T-helper 17 cell (primary cell): ENCODE results near the gene NDUFAF5. TPM values are rescaled to one million over a fixed set of nuclear protein-coding genes. Genes with fewer than 3 reads are reported as not detected.

ENCODE experiments used
- ATAC-seq: fragments of 150-1000 bp; cut with Tn5 transposase; 2 replicates; pipeline ENCODE4 v1.10.0; 2021; ENCODE audit warnings: mild to moderate bottlenecking, moderate library complexity
- DNase-seq, 3 donors: peaks; one replicate each; pipeline versions ENCODE4 v3.0.0 to v3.0.0-alpha.2; 2020 to 2021
- H3K9me3 ChIP-seq: one replicate; pipeline ENCODE4 v1.7.0; 2013; ENCODE audit warnings: low read length, mild to moderate bottlenecking; ENCODE audit not compliant: control insufficient read depth, poor library complexity, severe bottlenecking
- H3K27ac Mint-ChIP-seq: one replicate; pipeline ENCODE4 v1.8.0; 2022; ENCODE audit warnings: mild to moderate bottlenecking, moderate library complexity, mixed read lengths
- H3K27me3 Mint-ChIP-seq: one replicate; pipeline ENCODE4 v1.8.0; 2022; ENCODE audit warnings: mixed read lengths
- H3K36me3 Mint-ChIP-seq: one replicate; pipeline ENCODE4 v1.8.0; 2022; ENCODE audit warnings: low read depth, mixed read lengths
- H3K4me1 Mint-ChIP-seq: one replicate; pipeline ENCODE4 v1.8.0; 2022; ENCODE audit warnings: mild to moderate bottlenecking, mixed read lengths
- H3K4me3 Mint-ChIP-seq: one replicate; pipeline ENCODE4 v1.8.0; 2022; ENCODE audit warnings: mild to moderate bottlenecking, moderate library complexity, mixed read lengths
- total RNA-seq, 4 donors: library from RNA in 2 of 4; stranded (reverse) in 2 of 4; gene quantifications; one replicate each; pipeline ENCODE4 v1.2.3 and lab custom pipeline; 2022 to 2026

The NDUFAF5 gene
- total RNA-seq, 2 donors from 2014 or later, result 30.9 to 55.4 TPM

- Mint-ChIP-seq H3K27me3 (peaks cover 19% of the 10 kb centered on the region), H3K36me3 (no peaks in the 10 kb centered on the region), H3K4me3 (no peak overlapping the region), H3K27ac (no peak overlapping the region), H3K4me1 (no peaks in the 10 kb centered on the region)
- H3K9me3 ChIP-seq, result no peaks in the 10 kb centered on the region
- no peak for ATAC-seq
- no peak for DNase-seq
These were observed 67.5 kb downstream of the NDUFAF5 start for GRCh38 chr20:13852306-13852705.

DNA sequence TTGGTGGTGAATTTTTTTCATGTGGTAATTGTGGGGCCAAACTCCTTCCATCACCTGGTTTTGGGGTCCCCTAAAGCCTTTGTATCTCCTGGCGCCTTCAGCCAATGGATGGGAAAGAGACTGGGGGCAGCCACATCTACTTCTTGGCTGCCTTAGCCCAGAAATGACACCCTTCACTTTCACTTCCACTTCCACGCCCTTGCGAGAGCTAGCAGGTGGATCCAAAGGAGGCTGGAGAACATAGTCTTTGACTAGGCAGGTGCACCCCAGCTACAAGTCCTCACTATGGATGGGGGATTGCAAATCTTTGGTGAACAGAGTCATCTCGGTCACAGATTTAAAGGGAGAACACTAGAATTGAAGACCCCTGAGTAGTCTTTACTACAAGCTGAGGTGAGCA, 70.8 kb downstream of the NDUFAF5 start:
- no peaks in the 10 kb centered on the region for H3K4me1 Mint-ChIP-seq
- H3K9me3 ChIP-seq, result no peaks in the 10 kb centered on the region
- H3K27me3 Mint-ChIP-seq, result peaks cover 25% of the 10 kb centered on the region
- ATAC-seq, result no peak
- H3K27ac Mint-ChIP-seq, result no peak overlapping the region
- no peaks in the 10 kb centered on the region for H3K36me3 Mint-ChIP-seq
- H3K4me3 Mint-ChIP-seq, result no peak overlapping the region
- no peak for DNase-seq

DNA sequence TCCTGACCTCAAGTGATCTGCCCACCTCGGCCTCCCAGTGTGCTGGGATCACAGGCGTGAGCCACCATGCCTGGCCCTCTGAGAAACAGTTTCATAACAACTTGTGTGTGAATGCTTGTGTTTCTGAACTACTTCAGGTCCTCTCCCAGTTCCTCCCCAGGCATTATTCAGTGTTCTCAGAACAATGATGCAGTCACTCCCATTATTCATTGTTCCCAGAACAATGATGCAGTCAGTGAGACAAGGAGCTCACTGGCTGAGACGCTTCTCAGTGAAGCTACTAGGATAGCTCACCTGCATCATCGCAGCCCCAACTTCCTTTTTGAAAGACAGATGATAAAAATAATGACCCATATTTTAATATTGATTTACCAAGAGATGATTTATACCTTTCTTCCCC, 71.5 kb downstream of the NDUFAF5 start:
- no peak for ATAC-seq
- no peak for DNase-seq
- H3K9me3 ChIP-seq, result no peaks in the 10 kb centered on the region
- Mint-ChIP-seq H3K4me3 (no peak overlapping the region), H3K27ac (no peak overlapping the region), H3K4me1 (no peaks in the 10 kb centered on the region), H3K27me3 (peaks cover 25% of the 10 kb centered on the region), H3K36me3 (no peaks in the 10 kb centered on the region)

GRCh38 chr20:13857304-13857703, 72.5 kb downstream of the NDUFAF5 start:
- peaks cover 25% of the 10 kb centered on the region for H3K27me3 Mint-ChIP-seq
- H3K9me3 ChIP-seq, result no peaks in the 10 kb centered on the region
- no peaks in the 10 kb centered on the region for H3K36me3 Mint-ChIP-seq
- no peak for DNase-seq
- no peak for ATAC-seq
- H3K27ac Mint-ChIP-seq, result no peak overlapping the region
- H3K4me1 Mint-ChIP-seq, result no peaks in the 10 kb centered on the region
- H3K4me3 Mint-ChIP-seq, result no peak overlapping the region

DNA sequence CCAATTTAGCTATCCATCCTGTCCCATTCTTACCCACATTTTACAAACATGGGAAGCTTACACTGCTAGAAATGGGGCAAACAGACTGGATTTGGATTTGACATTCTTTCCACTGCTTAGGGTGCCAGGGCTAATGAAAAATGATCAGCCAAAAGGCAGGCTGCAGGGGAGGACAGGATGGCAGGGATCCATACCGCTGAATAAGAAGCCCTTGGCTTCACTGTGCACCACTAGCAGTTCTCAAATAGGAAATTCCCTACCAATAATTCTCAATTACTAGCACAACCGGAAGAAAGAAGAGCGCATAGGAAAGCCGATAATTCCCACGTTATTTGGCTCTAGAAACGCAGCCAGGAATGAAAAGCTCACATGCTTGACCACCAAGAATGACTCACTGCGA, 73.1 kb downstream of the NDUFAF5 start:
- no peaks in the 10 kb centered on the region for H3K9me3 ChIP-seq
- Mint-ChIP-seq H3K4me3 (no peak overlapping the region), H3K4me1 (no peaks in the 10 kb centered on the region), H3K27ac (no peak overlapping the region), H3K27me3 (peaks cover 25% of the 10 kb centered on the region), H3K36me3 (no peaks in the 10 kb centered on the region)
- ATAC-seq, result no peak
- no peak for DNase-seq

- H3K27me3 Mint-ChIP-seq, result peaks cover 25% of the 10 kb centered on the region
- no peak for DNase-seq
- H3K9me3 ChIP-seq, result no peaks in the 10 kb centered on the region
- H3K36me3 Mint-ChIP-seq, result no peaks in the 10 kb centered on the region
- no peak overlapping the region for H3K4me3 Mint-ChIP-seq
- H3K27ac Mint-ChIP-seq, result no peak overlapping the region
- H3K4me1 Mint-ChIP-seq, result no peaks in the 10 kb centered on the region
- ATAC-seq, result no peak
These were observed 73.6 kb downstream of the NDUFAF5 start for GRCh38 chr20:13858439-13858838.

GRCh38 chr20:13858871-13859270, 74.0 kb downstream of the NDUFAF5 start:
- Mint-ChIP-seq H3K27ac (no peak overlapping the region), H3K4me1 (no peaks in the 10 kb centered on the region), H3K4me3 (no peak overlapping the region), H3K36me3 (no peaks in the 10 kb centered on the region), H3K27me3 (peaks cover 25% of the 10 kb centered on the region)
- DNase-seq (no peak), ATAC-seq (no peak)
- H3K9me3 ChIP-seq, result no peaks in the 10 kb centered on the region

- Mint-ChIP-seq H3K27ac (no peak overlapping the region), H3K36me3 (no peaks in the 10 kb centered on the region), H3K4me3 (no peak overlapping the region), H3K4me1 (no peaks in the 10 kb centered on the region), H3K27me3 (peaks cover 14% of the 10 kb centered on the region)
- DNase-seq (no peak), ATAC-seq (no peak)
- H3K9me3 ChIP-seq, result no peaks in the 10 kb centered on the region
These were observed 77.4 kb downstream of the NDUFAF5 start for GRCh38 chr20:13862245-13862644.

- no peaks in the 10 kb centered on the region for H3K9me3 ChIP-seq
- H3K36me3 Mint-ChIP-seq, result no peaks in the 10 kb centered on the region
- H3K27ac Mint-ChIP-seq, result no peak overlapping the region
- no peaks in the 10 kb centered on the region for H3K4me1 Mint-ChIP-seq
- peaks cover 7% of the 10 kb centered on the region for H3K27me3 Mint-ChIP-seq
- H3K4me3 Mint-ChIP-seq, result no peak overlapping the region
- DNase-seq (no peak), ATAC-seq (no peak)
These were observed 78.4 kb downstream of the NDUFAF5 start for GRCh38 chr20:13863244-13863643.

- ATAC-seq (no peak), DNase-seq (no peak)
- Mint-ChIP-seq H3K4me1 (no peaks in the 10 kb centered on the region), H3K27ac (no peak overlapping the region), H3K27me3 (peaks cover 7% of the 10 kb centered on the region), H3K36me3 (no peaks in the 10 kb centered on the region), H3K4me3 (no peak overlapping the region)
- no peaks in the 10 kb centered on the region for H3K9me3 ChIP-seq
These were observed 80.3 kb downstream of the NDUFAF5 start for GRCh38 chr20:13865156-13865555.

GRCh38 chr20:13865791-13866351, 81.0 kb downstream of the NDUFAF5 start:
- no peak for DNase-seq
- H3K36me3 Mint-ChIP-seq, result no peaks in the 10 kb centered on the region
- H3K9me3 ChIP-seq, result no peaks in the 10 kb centered on the region
- H3K4me1 Mint-ChIP-seq, result no peaks in the 10 kb centered on the region
- no peak overlapping the region for H3K4me3 Mint-ChIP-seq
- H3K27me3 Mint-ChIP-seq, result peaks cover 7% of the 10 kb centered on the region
- H3K27ac Mint-ChIP-seq, result no peak overlapping the region
- no peak for ATAC-seq

- no peak overlapping the region for H3K4me3 Mint-ChIP-seq
- H3K27ac Mint-ChIP-seq, result no peak overlapping the region
- DNase-seq (no peak), ATAC-seq (no peak)
- no peaks in the 10 kb centered on the region for H3K4me1 Mint-ChIP-seq
- no peaks in the 10 kb centered on the region for H3K9me3 ChIP-seq
- H3K27me3 Mint-ChIP-seq, result peaks cover 7% of the 10 kb centered on the region
- no peaks in the 10 kb centered on the region for H3K36me3 Mint-ChIP-seq
These were observed 83.5 kb downstream of the NDUFAF5 start for GRCh38 chr20:13868331-13868730.

DNA sequence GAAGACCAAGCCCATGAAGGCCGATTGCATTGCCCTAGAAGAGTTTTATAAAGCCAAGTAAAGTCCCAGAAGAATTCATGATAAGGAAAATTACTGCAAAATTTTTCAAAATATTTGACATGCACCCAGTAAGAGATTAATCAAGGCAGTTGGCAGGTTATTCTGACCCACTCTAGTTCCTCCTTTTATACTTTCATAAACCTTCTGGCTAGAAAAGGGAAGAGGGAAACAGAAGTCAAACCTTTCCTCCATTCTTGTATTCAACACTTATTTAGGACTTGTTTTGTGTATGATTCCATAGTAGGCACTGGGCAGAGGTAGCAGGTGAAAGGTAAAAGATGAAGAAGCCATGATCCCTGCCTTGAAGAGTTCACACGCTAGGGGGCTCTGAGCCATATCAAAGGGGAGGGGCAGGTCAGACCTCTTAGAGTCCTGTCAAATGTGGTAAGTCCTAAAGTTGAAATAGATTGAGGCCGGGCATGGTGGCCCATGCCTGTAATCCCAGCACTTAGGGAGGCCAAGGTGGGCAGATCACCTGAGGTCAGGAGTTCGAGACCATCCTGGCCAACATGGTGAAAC, 85.4 kb downstream of the NDUFAF5 start:
- Mint-ChIP-seq H3K27ac (no peak overlapping the region), H3K4me1 (no peaks in the 10 kb centered on the region), H3K4me3 (no peak overlapping the region), H3K27me3 (peaks cover 17% of the 10 kb centered on the region), H3K36me3 (no peaks in the 10 kb centered on the region)
- DNase-seq (no peak), ATAC-seq (no peak)
- H3K9me3 ChIP-seq, result no peaks in the 10 kb centered on the region
